GM19193 (cell line): Measurements from ENCODE around the gene TLX2.

ENCODE experiments used
- POLR2A ChIP-seq: IDR thresholded peaks from 4 replicates; pipeline ENCODE4 v1.6.1; 2011; ENCODE audit not compliant: insufficient read depth, insufficient read length; ENCODE audit errors: extremely low read depth

The TLX2 gene

DNA sequence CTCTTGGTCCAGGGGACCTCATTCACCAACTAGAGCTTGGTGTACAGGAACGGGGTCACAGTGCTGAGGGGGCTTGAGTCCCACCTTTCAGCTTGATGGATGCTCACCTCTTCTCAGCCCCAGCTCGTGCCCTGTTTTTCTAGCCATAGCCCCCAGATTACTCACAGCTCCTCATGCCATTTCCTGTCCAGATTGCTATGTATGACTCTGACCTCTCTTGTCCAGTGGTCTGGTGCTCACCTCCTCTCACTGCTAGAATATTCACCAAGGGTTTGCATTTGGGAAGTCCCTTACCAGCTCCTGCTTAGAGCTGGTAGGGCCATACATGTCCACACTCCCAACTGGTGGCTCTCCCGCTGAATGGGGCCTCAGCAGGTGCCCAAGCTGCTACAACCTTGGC is 20.7 kb upstream of the TLX2 start:
- TF ChIP-seq POLR2A: no peak

DNA sequence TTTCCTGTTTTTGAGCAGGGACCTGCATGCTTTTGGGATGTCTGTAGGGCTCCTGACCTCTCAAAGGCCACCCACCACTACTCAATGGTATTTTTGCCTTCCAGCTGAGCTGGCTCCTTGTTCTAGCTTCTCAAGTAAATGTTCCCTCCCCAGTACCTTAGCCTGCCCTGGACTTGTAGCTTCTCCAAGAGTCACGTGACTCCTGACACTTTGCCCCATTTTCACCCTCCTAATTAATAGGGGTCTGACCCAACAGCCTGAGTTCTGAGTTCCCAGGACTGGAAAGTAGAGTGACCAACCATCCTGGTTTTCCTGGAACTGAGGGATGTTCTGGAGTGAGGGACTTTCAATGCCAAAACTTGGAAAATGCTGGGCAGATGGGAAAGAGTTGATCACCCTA is 18.8 kb upstream of the TLX2 start:
- TF ChIP-seq POLR2A: no peak

DNA sequence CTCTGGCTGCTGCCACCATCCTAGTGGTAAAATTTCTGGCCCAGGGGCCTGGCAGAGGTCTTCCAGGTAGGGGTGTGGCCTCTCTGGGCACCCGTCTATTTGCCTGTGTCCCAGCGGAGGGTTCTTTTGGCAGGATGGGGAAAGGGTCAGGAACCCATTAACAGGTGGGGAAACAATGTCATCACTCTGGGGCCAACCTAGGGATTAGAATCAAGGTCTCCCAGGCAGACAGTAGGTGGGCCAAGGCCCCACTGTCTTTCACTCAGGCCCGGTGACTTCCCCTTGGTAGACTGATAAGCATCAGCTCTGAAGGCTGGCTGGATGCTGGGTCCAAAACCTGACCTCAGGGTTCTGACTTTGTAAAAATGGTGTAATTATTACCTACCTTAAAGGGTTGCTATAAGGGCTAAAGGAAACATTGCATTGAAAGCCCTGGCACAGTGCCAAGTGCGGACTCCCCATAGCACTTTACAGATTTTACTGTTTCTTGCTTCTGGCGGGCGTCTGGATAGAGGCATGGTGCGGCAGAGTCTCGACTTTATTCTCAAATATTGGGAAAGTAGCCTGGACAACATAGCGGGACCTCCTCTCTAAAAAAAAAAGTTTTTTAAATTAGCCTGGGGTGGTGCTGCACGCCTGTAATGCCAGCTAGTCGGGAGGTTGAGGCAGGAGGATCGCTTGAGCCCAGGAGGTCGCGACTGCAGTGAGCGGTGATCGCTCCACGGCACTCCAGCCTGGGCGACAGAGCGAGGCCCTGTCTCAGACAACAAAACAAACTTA is 17.1 kb upstream of the TLX2 start:
- no peak for TF ChIP-seq POLR2A

DNA sequence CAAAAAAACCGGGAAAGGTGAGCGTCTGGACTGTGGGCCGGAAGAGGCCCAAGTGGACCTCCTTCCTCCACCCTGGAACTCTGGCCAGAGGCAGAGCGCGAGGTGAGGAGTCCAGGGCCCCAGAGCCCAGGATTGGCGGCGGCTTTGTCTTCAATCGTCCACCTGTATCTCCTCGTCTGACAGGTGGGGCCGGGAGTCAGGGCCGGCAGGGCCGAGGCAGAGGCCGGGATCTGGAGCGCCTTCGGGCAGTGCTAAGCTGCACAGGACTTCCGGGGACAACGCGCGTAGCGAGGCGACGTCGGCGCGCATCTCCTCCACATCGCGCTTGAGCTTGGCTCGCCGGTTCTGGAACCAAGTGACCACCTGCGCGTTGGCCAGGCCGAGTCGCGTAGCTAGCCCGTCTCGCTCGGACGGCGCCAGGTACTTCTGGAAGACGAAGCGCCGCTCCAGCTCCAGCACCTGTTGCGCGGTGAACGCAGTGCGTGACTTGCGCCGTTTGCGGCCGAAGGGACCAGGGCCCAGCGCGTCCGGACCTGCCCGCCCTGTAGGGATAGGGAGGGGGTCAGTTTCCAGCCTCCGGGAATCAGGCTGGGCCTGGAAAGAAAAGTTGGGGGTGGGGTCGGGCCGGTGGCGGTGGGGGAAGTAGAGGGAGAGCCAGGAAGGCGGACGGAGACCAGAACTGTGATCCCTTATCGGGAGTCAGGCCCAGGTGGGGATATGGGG is 16.3 kb upstream of the TLX2 start:
- TF ChIP-seq POLR2A: peak; percentile 51

- no peak for TF ChIP-seq POLR2A
Observed at GRCh38 chr2:74498500-74499266, 15.6 kb upstream of the TLX2 start.

DNA sequence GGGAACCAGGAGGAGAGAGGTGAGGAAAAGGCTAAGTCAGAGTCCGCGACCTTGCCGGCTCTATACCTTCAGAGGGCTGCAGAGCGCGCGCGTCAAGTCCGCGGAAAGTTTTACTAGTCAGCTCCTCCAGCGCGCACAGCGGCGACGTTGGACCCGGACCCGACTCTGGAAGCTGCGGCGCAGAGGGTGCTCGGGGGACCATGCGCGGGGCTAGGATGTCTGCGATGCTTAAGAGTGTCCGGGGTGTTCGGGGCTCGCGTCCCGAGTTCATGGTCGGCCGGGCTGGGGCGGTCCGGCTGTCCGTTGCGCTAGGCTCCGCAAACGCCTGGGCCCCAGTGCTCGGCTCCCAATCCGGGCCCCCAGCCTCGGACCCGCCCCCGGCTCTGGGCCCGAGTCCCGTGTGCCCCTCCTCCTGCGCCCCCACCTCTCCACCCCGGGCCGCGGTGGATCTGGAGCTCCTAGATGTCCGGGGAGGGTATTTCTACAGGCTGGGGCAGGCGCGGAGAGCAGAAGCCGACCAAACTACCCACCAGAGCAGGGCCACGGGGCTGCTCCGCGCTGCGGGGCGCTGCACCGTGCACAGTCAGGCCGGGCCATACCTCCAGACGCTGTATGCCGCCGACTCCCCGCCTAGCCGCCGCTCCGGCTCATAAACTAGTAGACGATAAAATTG is 14.8 kb upstream of the TLX2 start, which contains the start of gene LBX2:
TSS of gene LBX2 (minus strand) at position 337 of the 673 bp plus-strand sequence. CDS start at position 271, 66 bp downstream.
- TF ChIP-seq POLR2A: no peak

DNA sequence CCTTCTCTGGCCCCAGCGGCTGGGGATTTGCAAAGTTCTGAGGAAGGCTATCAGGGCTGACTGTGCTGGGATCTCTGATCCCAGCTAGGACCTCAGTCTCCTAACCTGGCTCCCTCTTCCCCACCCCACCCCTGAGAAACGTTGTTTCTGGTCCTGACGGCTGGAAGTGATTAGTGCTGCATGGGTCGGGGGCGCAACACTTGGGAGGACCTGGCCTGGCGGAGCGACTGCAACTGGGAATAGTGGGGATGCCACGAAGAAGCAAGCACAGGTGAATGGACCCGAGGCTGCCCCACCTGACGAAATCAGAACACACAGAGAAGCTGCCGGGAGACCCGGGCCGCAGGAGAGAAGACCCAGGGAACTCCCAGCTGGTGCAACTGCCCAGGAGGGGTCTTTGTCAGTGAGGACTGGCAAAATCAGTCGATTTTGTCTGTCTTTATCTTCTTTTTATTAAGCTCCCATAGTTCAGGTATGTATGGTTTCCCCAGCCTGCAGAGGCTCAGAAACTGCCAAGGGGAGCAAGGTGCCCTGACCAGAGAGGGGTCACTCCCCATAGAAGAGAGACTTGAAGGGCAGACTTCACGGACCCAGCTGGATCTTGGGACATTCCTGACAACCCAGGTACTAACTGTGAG is 14.2 kb upstream of the TLX2 start:
- no peak for TF ChIP-seq POLR2A

DNA sequence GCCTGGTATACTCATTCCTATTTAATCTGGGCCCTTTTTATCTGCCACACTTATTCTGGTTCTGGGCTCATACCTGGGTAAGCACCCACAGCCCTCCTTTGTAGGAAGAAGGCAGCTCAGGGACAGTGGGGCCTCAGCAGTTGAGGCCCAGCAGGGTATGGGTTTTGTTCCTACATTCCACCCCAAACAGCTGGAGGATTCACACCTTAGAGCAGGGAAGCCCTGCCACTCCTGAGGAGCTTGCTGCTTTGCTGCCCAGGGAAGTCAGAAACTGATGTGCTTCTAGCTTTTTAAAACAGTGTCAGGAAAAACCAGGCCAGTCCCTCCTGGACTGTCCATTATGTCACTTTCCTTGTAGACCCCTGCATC is 13.7 kb upstream of the TLX2 start:
- no peak for TF ChIP-seq POLR2A

- no peak for TF ChIP-seq POLR2A
Observed at GRCh38 chr2:74501335-74502071, 12.7 kb upstream of the TLX2 start.

DNA sequence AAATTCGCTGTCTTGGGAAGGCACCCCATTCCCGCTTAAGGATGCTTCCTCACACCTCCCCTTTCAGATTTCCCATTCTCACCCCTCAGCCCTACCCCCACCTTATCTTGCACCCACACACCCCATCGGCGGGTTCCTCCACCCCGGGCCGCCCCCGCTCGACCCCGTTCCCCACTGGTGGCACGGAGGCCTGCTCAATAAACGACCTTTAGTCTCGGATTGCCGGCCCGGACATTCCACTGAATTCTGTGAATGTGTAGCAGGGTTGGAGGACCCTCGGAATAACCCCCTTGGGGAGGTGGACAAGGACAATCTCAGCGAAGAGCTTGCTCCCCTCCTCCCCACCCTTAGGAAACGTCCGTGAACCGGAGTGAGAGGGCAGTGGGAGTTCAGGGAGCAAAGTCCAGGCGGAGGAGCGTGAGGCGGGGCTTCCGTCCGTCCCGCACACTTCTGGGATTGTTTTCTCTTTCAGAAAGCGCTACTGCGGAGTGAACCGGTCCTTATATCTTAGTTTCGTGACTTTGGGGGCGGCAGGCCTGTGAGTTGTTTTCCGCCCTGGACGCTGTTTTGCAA is 12.0 kb upstream of the TLX2 start:
- TF ChIP-seq POLR2A: no peak

GRCh38 chr2:74502720-74503505 is 11.3 kb upstream of the TLX2 start:
- TF ChIP-seq POLR2A: peak; percentile 63
